Activated T-helper 1 cell treated with Interleukin-2 at 50 U/mL for 16 hours (primary cell): ENCODE measurements around the gene APBB1.

ENCODE experiments used
- DNase-seq: peaks from one replicate; pipeline ENCODE4 v3.0.0-alpha.2; 2020; ENCODE audit warnings: low read depth

Gene APBB1

GRCh38 chr11:6351782-6352382 lies 67.0 kb downstream of the APBB1 start:
- no peak for DNase-seq

- no peak for DNase-seq
Observed at GRCh38 chr11:6350486-6350885, 68.4 kb downstream of the APBB1 start.

GRCh38 chr11:6350043-6350442 lies 68.9 kb downstream of the APBB1 start:
- DNase-seq = no peak

GRCh38 chr11:6345366-6345765 lies 73.5 kb downstream of the APBB1 start:
- DNase-seq = no peak
